Muscle layer of duodenum (tissue), 2 donors: ENCODE data around the gene DBI.

Source experiments
- H3K27ac ChIP-seq: one replicate; pipeline ENCODE4 v1.7.0; 2013; ENCODE audit warnings: mild to moderate bottlenecking, low read length
- H3K27me3 ChIP-seq: one replicate; pipeline ENCODE4 v1.7.0; 2013; ENCODE audit warnings: low read depth, mild to moderate bottlenecking, control low read depth, low read length
- H3K36me3 ChIP-seq, 2 donors: one replicate each; pipeline ENCODE4 v1.7.0; 2013; ENCODE audit warnings: low read length in 2 of 2, control low read depth in 1 of 2, mild to moderate bottlenecking in 1 of 2; ENCODE audit not compliant: insufficient read depth in 2 of 2, control insufficient read depth in 1 of 2
- H3K4me1 ChIP-seq, 2 donors: one replicate each; pipeline ENCODE4 v1.7.0; 2013; ENCODE audit warnings: low read length in 2 of 2, mild to moderate bottlenecking in 2 of 2, control low read depth in 1 of 2, moderate library complexity in 1 of 2; ENCODE audit not compliant: insufficient read depth in 2 of 2, control insufficient read depth in 1 of 2
- H3K4me3 ChIP-seq, 2 donors: one replicate each; pipeline ENCODE4 v1.7.0; 2013; ENCODE audit warnings: low read length in 2 of 2, low read depth in 1 of 2, mild to moderate bottlenecking in 1 of 2
- H3K9me3 ChIP-seq, 2 donors: one replicate each; pipeline ENCODE4 v1.7.0; 2013; ENCODE audit warnings: low read length in 2 of 2, control low read depth in 1 of 2, mild to moderate bottlenecking in 1 of 2; ENCODE audit not compliant: control insufficient read depth in 1 of 2
- donor health status: healthy.

Gene DBI

GRCh38 chr2:119419803-119420508 is 53.2 kb downstream of the DBI start:
- Histone ChIP-seq H3K4me3 (no peak overlapping the region), H3K9me3 (peaks cover 0 to 5% of the 10 kb centered on the region in 2 donors), H3K4me1 (peaks cover 0 to 7% of the 10 kb centered on the region in 2 donors), H3K27ac (peak overlapping the region; percentile 31), H3K27me3 (no peaks in the 10 kb centered on the region), H3K36me3 (no peaks in the 10 kb centered on the region)

GRCh38 chr2:119421304-119421703 is 54.5 kb downstream of the DBI start:
- Histone ChIP-seq H3K4me1 (peaks cover 0 to 7% of the 10 kb centered on the region in 2 donors), H3K4me3 (no peak overlapping the region), H3K9me3 (peaks cover 0 to 3% of the 10 kb centered on the region in 2 donors), H3K27me3 (no peaks in the 10 kb centered on the region), H3K27ac (no peak overlapping the region), H3K36me3 (no peaks in the 10 kb centered on the region)

GRCh38 chr2:119421741-119422140 is 55.0 kb downstream of the DBI start:
- Histone ChIP-seq H3K4me1 (peaks cover 0 to 7% of the 10 kb centered on the region in 2 donors), H3K27ac (no peak overlapping the region), H3K4me3 (no peak overlapping the region), H3K36me3 (no peaks in the 10 kb centered on the region), H3K9me3 (peaks cover 0 to 3% of the 10 kb centered on the region in 2 donors), H3K27me3 (no peaks in the 10 kb centered on the region)
